HL-60/S4 treated with retinoic acid at 250 ng/mL for 4 days and 3 days (cell line): ENCODE data around the gene CHMP2A.
"Not testable (repeated sequence)": the region's sequence is repeated elsewhere in the genome, so short reads cannot be mapped to it uniquely, and the experiment has no call there.

Experiments used
- in situ Hi-C: fragments of 300-500 bp; cut with MboI; formaldehyde crosslinking; loops from 2 replicates; pipeline ENCODE4 v1.7.0; 2022; ENCODE audit warnings: low sequenced_read_pairs

The CHMP2A gene

GRCh38 chr19:58542641-58543372 is 12.1 kb downstream of the CHMP2A start:
- in situ Hi-C loops, result not testable (repeated sequence)

- in situ Hi-C loops, result not testable (repeated sequence)
These were observed 15.7 kb downstream of the CHMP2A start for GRCh38 chr19:58539169-58539559.

GRCh38 chr19:58538257-58539168 is 16.4 kb downstream of the CHMP2A start:
- in situ Hi-C loops, result no loop called here

- in situ Hi-C loops, result no loop called here
These were observed 17.8 kb downstream of the CHMP2A start for GRCh38 chr19:58536852-58537798.

- in situ Hi-C loops, result no loop called here
These were observed 19.0 kb downstream of the CHMP2A start for GRCh38 chr19:58535857-58536256.

GRCh38 chr19:58531034-58531840 is 23.7 kb downstream of the CHMP2A start:
- in situ Hi-C loops, result no loop called here

GRCh38 chr19:58529405-58529804 is 25.5 kb downstream of the CHMP2A start:
- in situ Hi-C loops, result no loop called here

GRCh38 chr19:58522709-58523108 is 32.2 kb downstream of the CHMP2A start:
- in situ Hi-C loops, result no loop called here

- in situ Hi-C loops, result no loop called here
These were observed 33.3 kb downstream of the CHMP2A start for GRCh38 chr19:58521651-58522050.

GRCh38 chr19:58520257-58520599 is 34.7 kb downstream of the CHMP2A start:
- in situ Hi-C loops, result no loop called here

GRCh38 chr19:58519355-58520256 is 35.3 kb downstream of the CHMP2A start, which contains the start of gene ZBTB45:
Gene ZBTB45 (minus strand): TSS chr19:58519810. CDS start chr19:58517673, 2,137 bp downstream.
- in situ Hi-C loops, result no loop called here

- in situ Hi-C loops, result no loop called here
These were observed 35.9 kb downstream of the CHMP2A start for GRCh38 chr19:58519087-58519354.

GRCh38 chr19:58518256-58519086 is 36.4 kb downstream of the CHMP2A start:
- in situ Hi-C loops, result no loop called here

- in situ Hi-C loops, result no loop called here
These were observed 37.7 kb downstream of the CHMP2A start for GRCh38 chr19:58516964-58517833.

GRCh38 chr19:58516246-58516836 is 38.6 kb downstream of the CHMP2A start:
- in situ Hi-C loops, result no loop called here

GRCh38 chr19:58515259-58515658 is 39.6 kb downstream of the CHMP2A start:
- in situ Hi-C loops, result no loop called here

GRCh38 chr19:58514564-58515022 is 40.3 kb downstream of the CHMP2A start:
- in situ Hi-C loops, result no loop called here
